ENCODE data around the gene NOS1. TPM values are rescaled to one million over a fixed set of nuclear protein-coding genes. Genes with fewer than 3 reads are reported as not detected.

Gene NOS1
- polyA plus RNA-seq, result 0.17 TPM in 1 of 2 replicates, not detected in the other

GRCh38 chr12:117361347-117361751 is at the start of gene NOS1:
NOS1 (minus strand) TSS chr12:117361626; CDS start chr12:117331069, 30,557 bp downstream.

GRCh38 chr12:117190210-117190781 is 171.1 kb downstream of the NOS1 start, which contains the start of gene FBXO21:
FBXO21 (minus strand) TSS chr12:117190470; CDS start chr12:117190456, 14 bp downstream.

Other genes with a start within 250 kb of the NOS1 start
- gene FBXO21, start 171.2 kb downstream of the NOS1 start, polyA plus RNA-seq, result 26.2 and 26.7 TPM in 2 replicates

Data from Purkinje cell (primary cell).